Stimulated activated CD8-positive, alpha-beta memory T cell treated with anti-CD3 and anti-CD28 coated beads, Interleukin-4, amount 100 ng/mL, for 48 hours (primary cell): Measurements from ENCODE around the gene RELCH.

Experiments used
- DNase-seq: peaks from one replicate; pipeline ENCODE4 v3.0.0-alpha.2; 2020

The RELCH gene

GRCh38 chr18:62324181-62324828, 137.2 kb downstream of the RELCH start:
- no peak for DNase-seq

GRCh38 chr18:62324917-62325805, 138.1 kb downstream of the RELCH start, which contains the start of gene TNFRSF11A:
TNFRSF11A (plus strand) TSS chr18:62325310; CDS start chr18:62325353, 43 bp downstream.
- peak; percentile 82 for DNase-seq

DNA sequence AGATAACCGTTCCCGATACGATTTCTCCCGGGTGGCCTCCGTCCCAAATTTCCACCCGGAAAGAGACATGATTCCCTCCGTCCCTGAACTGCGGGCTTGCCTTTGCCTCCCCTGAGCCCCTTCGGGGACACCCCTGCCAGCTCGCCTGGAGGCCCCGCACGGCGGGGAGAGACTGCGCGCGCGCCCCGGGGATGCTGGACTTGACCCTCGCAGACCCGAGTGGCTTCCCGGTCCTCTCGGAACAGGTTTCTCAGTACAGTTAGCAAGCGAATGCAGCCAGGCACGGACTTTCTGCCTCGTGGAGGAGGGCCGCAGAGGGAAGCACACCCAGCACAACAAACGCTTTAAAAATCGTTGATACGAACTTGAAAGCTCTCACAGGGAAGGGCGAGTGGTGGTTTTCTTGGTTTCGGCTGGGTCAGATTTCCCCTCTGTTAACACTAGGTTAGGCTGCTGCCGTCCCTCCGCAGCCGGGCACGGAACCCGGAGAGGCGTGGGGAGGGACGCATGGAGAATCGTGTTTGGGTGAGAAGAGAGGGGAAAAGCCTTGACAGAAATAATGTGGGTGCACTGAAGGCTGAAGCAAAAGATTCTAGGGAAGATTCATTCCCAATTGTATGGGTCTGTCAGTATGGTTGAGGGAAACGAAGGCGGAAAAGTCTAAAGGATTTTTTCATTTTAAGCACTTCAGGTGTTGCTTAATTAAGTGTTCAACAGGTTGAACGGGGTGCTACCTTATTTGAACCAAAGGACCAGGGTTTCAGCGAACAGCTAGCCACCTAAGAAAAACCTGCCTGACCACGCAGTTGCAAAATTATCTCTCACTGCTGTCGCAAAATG, 139.0 kb downstream of the RELCH start:
- peak; percentile 54 for DNase-seq

GRCh38 chr18:62326646-62327348, 139.7 kb downstream of the RELCH start:
- no peak for DNase-seq

DNA sequence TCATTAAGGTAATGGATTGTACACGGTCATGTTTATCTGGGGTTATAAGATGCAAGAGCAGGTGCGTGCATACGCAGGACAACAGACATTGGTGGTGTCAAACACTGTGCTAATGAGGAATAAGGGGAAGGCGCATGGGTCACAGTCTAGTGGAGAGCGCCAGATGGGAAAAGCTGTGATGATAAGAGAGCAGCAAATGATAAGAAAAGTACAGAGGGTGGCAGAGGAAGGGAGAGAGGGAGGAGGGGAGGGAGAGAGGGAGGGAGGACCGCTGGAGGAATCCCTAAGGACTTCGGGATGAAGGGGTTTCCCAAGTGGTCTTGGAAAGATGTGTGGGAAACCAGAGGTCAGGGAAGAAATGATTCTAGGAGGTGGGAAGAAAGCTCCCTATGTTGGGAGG, 140.9 kb downstream of the RELCH start:
- DNase-seq = no peak

- no peak for DNase-seq
These were observed 141.8 kb downstream of the RELCH start for GRCh38 chr18:62328586-62329525.

DNA sequence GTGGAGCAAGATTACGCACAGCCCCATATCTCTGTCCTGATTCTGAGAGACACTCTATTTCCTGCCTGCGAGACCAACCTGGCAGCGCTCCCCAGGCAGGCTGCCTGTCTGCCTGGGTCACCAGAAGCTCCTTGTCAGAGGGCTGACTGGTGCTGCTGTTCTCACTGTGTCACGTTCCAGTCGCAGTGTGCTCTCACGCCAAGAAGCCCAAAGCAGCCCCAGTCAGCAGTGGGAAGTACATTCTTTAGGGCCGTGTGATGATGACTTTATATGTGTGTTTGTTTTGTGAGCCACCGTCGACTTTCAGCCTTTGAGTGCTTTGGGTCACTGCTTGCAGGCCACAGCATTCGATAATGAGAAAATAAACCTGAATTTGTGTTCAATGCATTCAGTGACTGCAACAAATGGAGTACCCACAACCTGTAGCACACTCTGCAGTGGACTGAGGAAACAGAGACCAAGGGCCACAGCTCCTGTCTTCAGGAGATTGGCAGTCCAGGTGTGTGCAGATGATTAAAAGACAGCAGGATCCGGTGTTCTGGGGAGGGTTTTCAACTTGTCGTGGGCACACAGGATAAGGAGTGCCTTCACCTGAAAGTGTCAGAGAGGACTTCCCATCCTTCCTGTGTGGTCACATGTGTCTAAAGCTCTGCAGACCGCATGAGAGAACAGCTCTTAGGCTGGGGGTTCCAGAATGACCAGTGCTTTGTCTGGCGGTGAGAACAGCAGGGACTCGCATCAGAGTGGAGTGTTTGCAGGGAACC, 142.8 kb downstream of the RELCH start:
- peak; percentile 63 for DNase-seq

GRCh38 chr18:62330650-62331049, 143.6 kb downstream of the RELCH start:
- DNase-seq = no peak

GRCh38 chr18:62331581-62332356, 144.7 kb downstream of the RELCH start:
- DNase-seq = no peak

- no peak for DNase-seq
These were observed 145.4 kb downstream of the RELCH start for GRCh38 chr18:62332431-62332830.

GRCh38 chr18:62332964-62333695, 146.1 kb downstream of the RELCH start:
- DNase-seq = no peak

GRCh38 chr18:62334120-62334519, 147.1 kb downstream of the RELCH start:
- DNase-seq = no peak

GRCh38 chr18:62335494-62335893, 148.4 kb downstream of the RELCH start:
- DNase-seq = no peak

GRCh38 chr18:62336618-62337017, 149.6 kb downstream of the RELCH start:
- no peak for DNase-seq

DNA sequence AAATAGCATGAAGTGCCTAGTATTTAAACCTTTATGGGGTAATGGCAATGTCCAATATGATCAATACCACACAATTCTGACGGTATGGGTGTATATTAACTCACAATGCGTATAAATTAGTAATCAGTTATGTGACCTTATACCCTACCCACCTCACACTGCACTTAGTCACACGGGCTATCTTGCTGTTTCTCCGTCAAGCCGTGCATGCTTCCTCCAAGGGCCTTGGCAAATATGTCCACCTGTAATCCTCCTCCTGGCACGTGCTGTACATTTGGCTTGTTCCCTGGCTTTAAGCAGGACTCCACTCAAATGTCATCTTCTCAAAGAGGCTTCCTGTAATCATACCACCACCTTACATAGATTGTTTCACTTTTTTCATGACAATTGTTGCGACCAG, 150.3 kb downstream of the RELCH start:
- DNase-seq = no peak

GRCh38 chr18:62338446-62339105, 151.5 kb downstream of the RELCH start:
- DNase-seq = no peak

GRCh38 chr18:62339106-62339988, 152.3 kb downstream of the RELCH start:
- peak; percentile 36 for DNase-seq
